ENCODE measurements around the gene CD93.

- TF ChIP-seq EZH2 (IDR thresholded peaks at IDR 0.05; ENCODE audit: low read length, missing control alignments): no peak
- TF ChIP-seq CTCF (conservative IDR thresholded peaks at IDR 0.05 in 1 of 2, IDR thresholded peaks at IDR 0.05 in 1 of 2; ENCODE audit: low read depth in 1 of 2, low read length in 2 of 2): no peak
These were observed 24.9 kb downstream of the CD93 start for GRCh38 chr20:23061262-23061661.
